Fibroblast of lung (primary cell): ENCODE data around the gene PGAM2. TPM values are rescaled to one million over a fixed set of nuclear protein-coding genes. Genes with fewer than 3 reads are reported as not detected.
A peak's percentile ranks its signal among the peaks of the same experiment; 100 is the strongest.

Experiments
- DNase-seq, 2 donors: peaks; one replicate each; pipeline versions ENCODE4 v3.0.0 to v3.0.0-alpha.2; 2010; ENCODE audit warnings: low read depth in 2 of 2
- H2AFZ ChIP-seq: 2 replicates; pipeline ENCODE4 v1.5.1; 2012; ENCODE audit warnings: low read length, control low read depth, inconsistent platforms
- H3K27ac ChIP-seq: 2 replicates; pipeline ENCODE4 v1.5.1; 2011; ENCODE audit warnings: low read length, control low read depth; ENCODE audit not compliant: insufficient read depth
- H3K27me3 ChIP-seq: 2 replicates; pipeline ENCODE4 v1.5.1; 2011; ENCODE audit warnings: mild to moderate bottlenecking, low read length; ENCODE audit not compliant: control insufficient read depth, insufficient read depth
- H3K36me3 ChIP-seq: 2 replicates; pipeline ENCODE4 v1.5.1; 2011; ENCODE audit warnings: low read length; ENCODE audit not compliant: control insufficient read depth, insufficient read depth
- H3K4me1 ChIP-seq: 2 replicates; pipeline ENCODE4 v1.5.1; 2011; ENCODE audit warnings: low read length; ENCODE audit not compliant: control insufficient read depth, insufficient read depth; ENCODE audit errors: extremely low read depth
- H3K4me2 ChIP-seq: 2 replicates; pipeline ENCODE4 v1.5.1; 2011; ENCODE audit warnings: low read length, control low read depth; ENCODE audit not compliant: insufficient read depth; ENCODE audit errors: extremely low read depth
- H3K4me3 ChIP-seq, 4 experiments: fragments of 200-600 bp in 1 of 4; sonication (generic) in 1 of 4; replicated peaks in 1 of 4; 2 replicates each; pipeline ENCODE4 v1.5.1; 2011 to 2016; ENCODE audit warnings: low read length in 4 of 4, low read depth in 3 of 4, mild to moderate bottlenecking in 3 of 4, control low read depth in 2 of 4, inconsistent platforms in 1 of 4, mixed read lengths in 1 of 4; ENCODE audit not compliant: insufficient read depth in 1 of 4; ENCODE audit errors: control extremely low read depth in 1 of 4
- H3K79me2 ChIP-seq: 2 replicates; pipeline ENCODE4 v1.5.1; 2012; ENCODE audit warnings: mild to moderate bottlenecking, low read length, inconsistent platforms; ENCODE audit not compliant: control insufficient read depth, insufficient read depth
- H3K9ac ChIP-seq: 2 replicates; pipeline ENCODE4 v1.5.1; 2011; ENCODE audit warnings: mild to moderate bottlenecking, low read length, control low read depth; ENCODE audit not compliant: insufficient read depth
- H3K9me3 ChIP-seq: 2 replicates; pipeline ENCODE4 v1.5.1; 2012; ENCODE audit warnings: low read depth, low read length; ENCODE audit not compliant: control insufficient read depth, insufficient read depth
- H4K20me1 ChIP-seq: 2 replicates; pipeline ENCODE4 v1.5.1; 2011; ENCODE audit warnings: low read length; ENCODE audit not compliant: control insufficient read depth, insufficient read depth; ENCODE audit errors: extremely low read depth
- EZH2 ChIP-seq: IDR thresholded peaks from 2 replicates; pipeline ENCODE4 v1.5.1; 2012; ENCODE audit warnings: low read length, control low read depth, mild to moderate bottlenecking; ENCODE audit errors: missing control alignments
- polyA plus RNA-seq, 2 donors: library from polyadenylated mRNA; depleted of rRNA in 1 of 2; stranded (reverse) in 1 of 2; unstranded in 1 of 2; fragments of >200 nt; gene quantifications; 2 replicates each; pipeline ENCODE4 v1.2.1, GENCODE V29; 2011 to 2012; ENCODE audit warnings: missing spikeins in 1 of 2
- total RNA-seq: library from RNA; depleted of rRNA; stranded (reverse); fragments of >200 nt; gene quantifications from 2 replicates; pipeline ENCODE4 v1.2.1, GENCODE V29; 2014
- TF ChIP-seq, protein P1 (sequence below), 2 donors: IDR thresholded peaks in 1 of 2; conservative IDR thresholded peaks in 1 of 2; 1 replicate in 1 of 2; 2 replicates in 1 of 2; pipeline ENCODE4 v1.5.1; 2011 to 2012; ENCODE audit warnings: low read length in 2 of 2, control low read depth in 1 of 2, inconsistent platforms in 1 of 2, low read depth in 1 of 2, mild to moderate bottlenecking in 1 of 2

The PGAM2 gene
- total and polyA plus RNA-seq, 2 donors (not counting 1 experiment from before 2014, with no cell fraction given): 0.33 TPM; not detected in 1

DNA sequence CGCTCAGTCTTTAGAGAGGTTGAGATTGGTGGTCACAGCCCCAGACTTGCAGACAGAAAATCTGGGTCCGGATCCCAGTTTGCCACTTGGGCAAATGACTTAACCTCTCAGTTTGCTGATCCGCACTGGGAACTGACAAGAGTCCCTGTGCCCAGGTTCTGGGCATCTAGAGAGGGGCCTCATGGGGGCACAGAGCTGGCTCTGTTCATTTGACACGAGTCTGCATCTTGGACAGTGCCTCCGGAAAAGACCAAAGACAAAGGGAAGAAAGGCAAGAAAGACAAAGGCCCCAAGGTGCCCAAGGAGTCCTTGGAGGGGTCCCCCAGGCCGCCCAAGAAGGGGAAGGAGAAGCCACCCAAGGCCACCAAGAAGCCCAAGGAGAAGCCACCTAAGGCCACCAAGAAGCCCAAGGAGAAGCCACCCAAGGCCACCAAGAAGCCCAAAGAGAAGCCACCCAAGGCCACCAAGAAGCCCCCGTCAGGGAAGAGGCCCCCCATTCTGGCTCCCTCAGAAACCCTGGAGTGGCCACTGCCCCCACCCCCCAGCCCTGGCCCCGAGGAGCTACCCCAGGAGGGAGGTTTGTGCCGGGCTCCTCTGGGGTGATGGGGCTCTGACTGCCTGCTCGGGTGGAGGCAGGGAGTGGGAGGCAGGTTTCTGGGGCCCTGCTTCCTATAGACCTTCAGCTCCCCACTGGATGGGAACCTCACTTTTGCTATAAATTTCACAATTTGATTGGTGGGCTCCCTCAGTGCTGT lies 41.1 kb upstream of the PGAM2 start:
- no peaks in the 10 kb centered on the region for H3K9me3 ChIP-seq
- H4K20me1 ChIP-seq: no peaks in the 10 kb centered on the region
- H2AFZ ChIP-seq: no peak overlapping the region
- peaks cover 16% of the 10 kb centered on the region for H3K36me3 ChIP-seq
- H3K27me3 ChIP-seq: no peaks in the 10 kb centered on the region
- H3K9ac ChIP-seq: no peak overlapping the region
- H3K4me2 ChIP-seq: no peak overlapping the region
- DNase-seq: no peak
- no peak overlapping the region for H3K27ac ChIP-seq
- peak overlapping the region in 1 of 4 experiments; percentile 87 for H3K4me3 ChIP-seq
- no peaks in the 10 kb centered on the region for H3K79me2 ChIP-seq
- TF ChIP-seq EZH2: no peak
- TF ChIP-seq, protein P1, sequence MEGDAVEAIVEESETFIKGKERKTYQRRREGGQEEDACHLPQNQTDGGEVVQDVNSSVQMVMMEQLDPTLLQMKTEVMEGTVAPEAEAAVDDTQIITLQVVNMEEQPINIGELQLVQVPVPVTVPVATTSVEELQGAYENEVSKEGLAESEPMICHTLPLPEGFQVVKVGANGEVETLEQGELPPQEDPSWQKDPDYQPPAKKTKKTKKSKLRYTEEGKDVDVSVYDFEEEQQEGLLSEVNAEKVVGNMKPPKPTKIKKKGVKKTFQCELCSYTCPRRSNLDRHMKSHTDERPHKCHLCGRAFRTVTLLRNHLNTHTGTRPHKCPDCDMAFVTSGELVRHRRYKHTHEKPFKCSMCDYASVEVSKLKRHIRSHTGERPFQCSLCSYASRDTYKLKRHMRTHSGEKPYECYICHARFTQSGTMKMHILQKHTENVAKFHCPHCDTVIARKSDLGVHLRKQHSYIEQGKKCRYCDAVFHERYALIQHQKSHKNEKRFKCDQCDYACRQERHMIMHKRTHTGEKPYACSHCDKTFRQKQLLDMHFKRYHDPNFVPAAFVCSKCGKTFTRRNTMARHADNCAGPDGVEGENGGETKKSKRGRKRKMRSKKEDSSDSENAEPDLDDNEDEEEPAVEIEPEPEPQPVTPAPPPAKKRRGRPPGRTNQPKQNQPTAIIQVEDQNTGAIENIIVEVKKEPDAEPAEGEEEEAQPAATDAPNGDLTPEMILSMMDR (conservative IDR thresholded peaks at IDR 0.05 in 1 of 2, IDR thresholded peaks at IDR 0.05 in 1 of 2; ENCODE audit: low read depth in 1 of 2, low read length in 2 of 2): no peak
- H3K4me1 ChIP-seq: peaks cover 21% of the 10 kb centered on the region

DNA sequence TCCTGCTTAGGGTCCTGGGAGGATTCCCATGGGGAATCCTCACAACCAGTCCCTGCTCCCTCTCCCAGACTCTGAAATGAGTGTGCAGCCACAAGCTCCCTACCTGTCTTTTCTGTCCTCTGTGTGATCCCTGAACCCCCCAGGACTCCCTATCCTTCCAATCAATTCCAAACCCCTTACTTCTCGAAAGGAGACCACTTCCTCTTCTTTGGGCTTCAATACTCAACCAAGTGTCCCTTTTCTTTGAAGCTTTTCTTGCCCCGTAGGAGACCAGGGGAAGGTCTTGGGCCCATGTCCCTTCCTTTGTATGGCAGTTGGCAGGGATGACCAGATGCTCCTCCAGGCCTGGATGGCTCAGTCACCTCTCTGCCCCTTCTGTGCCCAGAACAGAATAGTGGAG lies 40.5 kb upstream of the PGAM2 start:
- Histone ChIP-seq H3K4me2 (peak overlapping the region; percentile 75), H4K20me1 (no peaks in the 10 kb centered on the region), H3K9me3 (no peaks in the 10 kb centered on the region), H3K36me3 (peaks cover 16% of the 10 kb centered on the region), H3K4me3 (peak overlapping the region; percentile 13 to 87 (median 45)), H3K27ac (peak overlapping the region; percentile 1), H3K9ac (peak overlapping the region; percentile 23), H3K79me2 (no peaks in the 10 kb centered on the region), H3K27me3 (no peaks in the 10 kb centered on the region), H2AFZ (no peak overlapping the region), H3K4me1 (peaks cover 24% of the 10 kb centered on the region)
- no peak for TF ChIP-seq EZH2
- TF ChIP-seq, protein P1 (conservative IDR thresholded peaks at IDR 0.05 in 1 of 2, IDR thresholded peaks at IDR 0.05 in 1 of 2; ENCODE audit: low read depth in 1 of 2, low read length in 2 of 2): no peak
- DNase-seq: no peak

DNA sequence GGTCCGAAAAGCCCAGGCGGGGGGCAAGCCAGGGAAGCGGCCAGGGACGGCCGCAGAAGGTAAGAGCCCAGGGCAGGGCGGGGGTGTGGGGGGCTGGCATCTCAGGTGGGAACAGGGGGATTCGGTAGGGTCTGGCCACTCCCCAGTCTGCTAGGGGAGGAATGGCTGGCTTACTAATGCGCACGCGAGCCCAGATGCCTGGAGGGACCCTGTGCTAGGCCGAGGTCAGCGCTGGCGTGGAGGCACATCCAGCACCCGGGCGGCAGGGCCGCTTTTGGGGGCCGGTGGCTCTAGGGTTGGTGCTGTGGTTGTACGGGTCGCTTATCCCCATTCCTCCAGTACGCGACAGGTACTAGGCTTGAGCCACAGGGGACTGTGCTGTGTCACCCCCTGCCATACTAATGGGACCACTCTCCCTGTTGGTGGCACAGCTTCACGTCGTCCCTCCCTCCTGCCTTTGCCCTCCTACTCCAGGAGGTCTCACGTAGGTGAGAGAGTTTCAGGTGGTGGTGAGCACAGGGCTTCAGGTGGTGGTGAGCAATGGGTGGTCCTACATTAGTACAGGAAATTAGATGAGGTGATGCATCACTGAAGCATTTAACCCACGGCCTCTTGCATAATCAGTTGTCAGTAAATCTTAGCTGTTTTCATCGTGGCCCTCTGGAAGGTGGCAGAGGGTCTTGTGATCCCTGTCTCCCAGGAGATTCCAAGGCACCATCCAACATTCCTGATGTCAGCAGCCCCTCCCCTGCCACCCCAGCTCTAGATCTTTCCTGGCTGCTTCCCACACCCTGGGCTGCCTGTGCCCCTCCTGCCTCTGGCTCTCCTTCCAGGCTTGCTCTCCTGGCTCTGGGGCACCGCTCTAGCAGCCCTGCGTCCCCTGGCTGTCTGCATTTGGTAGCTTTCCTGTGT lies 39.7 kb upstream of the PGAM2 start:
- no peaks in the 10 kb centered on the region for H4K20me1 ChIP-seq
- H3K79me2 ChIP-seq: no peaks in the 10 kb centered on the region
- peak overlapping the region; percentile 81 for H3K4me2 ChIP-seq
- TF ChIP-seq, protein P1 (conservative IDR thresholded peaks at IDR 0.05 in 1 of 2, IDR thresholded peaks at IDR 0.05 in 1 of 2; ENCODE audit: low read depth in 1 of 2, low read length in 2 of 2): no peak
- TF ChIP-seq EZH2: no peak
- no peaks in the 10 kb centered on the region for H3K9me3 ChIP-seq
- DNase-seq: peak; percentile 64
- H3K27me3 ChIP-seq: no peaks in the 10 kb centered on the region
- peak overlapping the region; percentile 68 for H3K9ac ChIP-seq
- peak overlapping the region; percentile 63 for H3K27ac ChIP-seq
- no peak overlapping the region for H2AFZ ChIP-seq
- peaks cover 27% of the 10 kb centered on the region for H3K4me1 ChIP-seq
- peaks cover 13% of the 10 kb centered on the region for H3K36me3 ChIP-seq
- H3K4me3 ChIP-seq: peak overlapping the region; percentile 35 to 87 (median 54)
